Stimulated activated CD8-positive, alpha-beta memory T cell treated with anti-CD3 and anti-CD28 coated beads, Interleukin-12 subunit alpha, Interleukin-12 subunit beta, amount 100 ng/mL, for 24 hours (primary cell): ENCODE results near the gene ZMIZ1.

Experiments
- DNase-seq: peaks from one replicate; pipeline ENCODE4 v3.0.0-alpha.2; 2020; ENCODE audit errors: extremely low read depth

The ZMIZ1 gene

GRCh38 chr10:79082035-79082373, 13.2 kb downstream of the ZMIZ1 start:
- no peak for DNase-seq

DNA sequence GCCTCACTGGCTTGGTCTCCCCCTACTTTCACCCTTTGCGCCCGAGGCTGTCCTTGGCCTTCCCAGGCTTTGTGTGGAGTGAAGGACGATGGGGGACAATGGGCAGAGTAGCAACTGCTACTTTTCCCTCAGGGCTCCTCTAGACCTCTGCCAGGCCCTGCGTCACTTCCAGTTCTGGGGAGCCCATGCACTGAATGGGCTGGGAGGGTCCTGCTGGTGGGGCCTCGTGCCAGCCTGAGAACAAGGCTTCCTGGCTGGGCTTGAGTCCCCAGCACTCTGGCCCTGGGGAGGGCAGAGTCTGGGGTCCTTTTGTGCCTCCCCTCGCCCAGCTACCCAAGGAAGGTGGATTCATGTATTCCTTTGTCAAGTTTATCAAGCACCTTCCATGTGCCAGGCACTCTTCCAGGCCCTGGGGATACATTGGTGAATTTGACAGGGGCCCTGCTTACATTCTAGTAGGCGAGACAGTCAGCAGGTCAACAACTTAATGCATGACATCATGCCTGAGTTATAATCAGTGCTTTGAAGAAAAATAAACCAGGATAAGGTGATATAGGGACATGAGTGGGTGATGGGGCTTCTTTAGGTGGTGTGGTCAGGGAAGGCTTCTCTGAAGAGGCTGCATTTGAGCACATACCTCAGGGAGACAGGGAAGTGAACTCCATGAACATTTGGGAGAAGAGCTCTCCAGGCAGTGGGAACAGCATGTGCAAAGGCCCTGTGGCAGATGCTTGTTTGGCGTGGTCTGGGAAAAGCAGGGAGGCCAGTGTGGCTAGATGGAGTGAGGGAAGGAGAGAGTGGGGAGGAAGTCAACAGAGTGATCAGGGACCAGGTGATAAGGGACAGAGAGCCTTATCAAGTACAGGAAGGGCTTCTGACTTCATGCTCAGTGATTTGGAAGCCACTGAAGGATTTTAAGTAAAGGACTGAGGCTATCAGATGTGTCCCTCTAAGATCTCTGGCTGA, 14.1 kb downstream of the ZMIZ1 start:
- no peak for DNase-seq

DNA sequence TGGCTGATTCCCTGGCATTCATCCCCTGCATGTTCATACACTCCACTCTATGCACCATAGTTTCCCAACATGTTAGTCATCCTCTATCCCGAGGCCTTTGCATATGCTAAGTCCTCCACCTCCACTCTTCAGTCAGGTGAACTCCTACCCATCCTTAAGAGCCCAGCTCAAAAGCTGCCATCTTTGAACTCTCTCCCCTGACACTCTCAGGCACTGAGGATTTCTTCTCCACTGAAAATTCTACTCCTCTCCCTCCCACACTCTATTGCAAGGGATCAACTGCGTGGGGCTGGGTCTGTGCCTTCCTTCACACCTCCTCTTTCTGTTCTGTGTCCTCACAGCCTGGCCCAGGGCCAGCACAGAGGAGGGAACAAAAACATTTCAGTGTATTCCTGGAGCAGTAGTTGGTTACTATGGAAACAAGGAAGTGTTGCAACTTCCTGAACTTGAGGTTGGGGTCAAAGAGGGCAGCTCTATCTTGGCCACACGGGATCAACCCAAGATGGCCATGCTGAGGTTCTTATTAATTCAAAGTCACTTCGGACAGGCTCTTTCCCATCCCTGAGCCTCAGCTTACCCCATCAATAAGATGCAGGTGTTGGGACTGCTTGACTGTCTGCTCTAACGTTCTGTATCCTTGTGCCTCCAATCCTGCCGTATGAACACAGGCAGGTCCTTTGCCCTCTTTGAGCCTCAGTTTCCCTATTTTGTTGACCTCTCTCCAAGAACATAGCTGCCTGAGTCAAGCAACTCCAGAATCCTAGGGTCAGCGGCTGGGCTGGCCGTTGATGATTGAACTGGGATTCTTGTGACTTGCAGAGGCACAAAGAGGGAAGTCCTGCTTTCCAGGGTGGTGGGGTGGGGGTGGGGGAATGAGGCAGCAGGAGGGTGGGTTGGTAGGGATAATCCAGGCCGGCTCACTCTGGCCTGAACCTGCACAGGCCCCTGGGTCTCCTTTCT, 15.5 kb downstream of the ZMIZ1 start:
- DNase-seq = no peak

- no peak for DNase-seq
Measured at GRCh38 chr10:79084972-79085597, 16.3 kb downstream of the ZMIZ1 start.

DNA sequence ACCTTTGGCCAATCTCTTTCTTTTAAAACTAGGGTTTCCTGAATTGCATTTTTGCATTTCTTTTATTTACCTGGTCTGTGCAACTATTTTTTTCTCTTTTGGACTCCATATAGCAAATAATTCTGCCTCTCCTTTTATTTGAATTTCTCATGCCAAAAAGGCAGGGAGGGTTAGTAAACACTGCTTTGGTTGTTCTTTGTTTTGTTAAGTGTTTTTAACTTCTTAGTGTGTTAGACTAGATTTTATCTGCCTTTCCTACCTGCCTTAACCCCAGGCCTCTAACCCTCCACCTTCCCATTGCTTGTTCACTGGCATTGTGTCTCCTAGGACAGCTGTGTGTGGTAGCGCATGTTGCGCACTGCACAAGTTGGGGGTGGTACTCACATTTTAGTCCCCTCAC, 18.1 kb downstream of the ZMIZ1 start:
- DNase-seq = no peak

GRCh38 chr10:79087721-79088120, 19.0 kb downstream of the ZMIZ1 start:
- DNase-seq = no peak

- DNase-seq = no peak
Measured at GRCh38 chr10:79088176-79088575, 19.4 kb downstream of the ZMIZ1 start.

DNA sequence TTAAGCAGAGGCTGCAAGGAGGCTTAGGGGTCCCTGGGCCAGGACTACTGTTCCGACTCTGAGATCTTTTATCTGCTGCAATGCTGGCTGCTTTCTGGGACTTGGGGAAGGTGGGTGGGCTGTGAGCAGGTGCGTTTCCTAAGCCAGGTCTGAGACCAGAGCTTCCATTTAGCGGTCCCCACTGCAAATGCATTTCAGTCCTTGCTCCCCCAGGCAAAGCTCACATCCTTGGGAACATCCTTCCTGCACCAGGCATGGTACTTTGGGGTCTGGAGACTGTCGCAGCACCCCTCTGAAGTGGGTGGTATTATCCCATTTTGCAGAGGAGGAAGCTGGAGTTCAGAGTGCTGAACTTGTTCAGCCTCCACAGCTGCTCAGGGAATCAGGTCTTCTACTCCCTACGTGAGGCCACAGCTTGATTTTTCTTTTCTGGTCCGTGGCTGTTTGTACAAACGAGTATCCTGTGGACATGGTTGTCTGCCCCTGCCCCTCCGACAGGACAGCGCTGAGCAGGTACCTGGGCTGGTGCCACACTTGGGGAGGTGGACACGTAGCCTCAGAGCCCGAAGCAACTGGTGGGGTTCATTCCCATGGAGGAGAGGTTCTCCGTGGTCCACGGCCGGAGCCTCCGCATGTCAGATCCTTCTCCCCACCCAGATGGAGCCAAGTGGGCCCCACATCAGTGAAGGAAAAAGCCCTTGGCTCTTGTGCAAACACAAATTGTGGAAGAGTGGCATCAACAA, 20.0 kb downstream of the ZMIZ1 start:
- DNase-seq = no peak

- DNase-seq = no peak
Measured at GRCh38 chr10:79089632-79090031, 20.9 kb downstream of the ZMIZ1 start.

DNA sequence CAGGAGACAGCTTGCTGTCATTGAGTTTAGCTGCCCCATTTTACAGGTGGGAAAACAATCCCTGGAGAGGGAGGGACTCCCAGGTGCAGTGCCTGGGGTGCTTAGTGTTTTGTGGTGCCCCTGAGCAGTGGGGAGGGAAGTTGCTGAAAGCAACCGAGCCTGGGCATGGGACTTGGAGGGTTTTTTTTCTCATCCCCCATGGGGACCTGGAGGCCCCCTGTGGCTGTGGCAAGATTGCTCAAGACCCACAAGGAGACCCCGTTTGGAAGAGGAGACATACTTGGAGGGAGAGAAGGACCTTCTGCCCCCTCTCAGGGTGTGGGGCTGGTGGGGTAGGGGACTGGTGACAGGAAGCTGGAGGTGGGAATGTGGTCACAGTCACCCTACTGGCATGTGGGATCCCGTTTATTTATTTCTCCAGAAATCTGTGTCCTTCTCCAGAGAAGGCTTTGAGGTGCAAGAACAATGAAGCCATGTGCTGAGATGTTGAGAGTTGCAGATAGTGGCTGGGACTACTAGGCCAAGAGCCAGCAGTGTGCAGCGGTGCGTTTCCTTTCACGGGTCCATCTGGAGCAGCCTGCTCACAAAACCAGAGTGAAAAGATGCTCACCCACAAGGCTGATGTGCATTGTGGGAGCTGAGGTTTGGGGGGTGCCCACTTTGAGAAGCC, 21.5 kb downstream of the ZMIZ1 start:
- no peak for DNase-seq

GRCh38 chr10:79092292-79092896, 23.6 kb downstream of the ZMIZ1 start:
- DNase-seq = no peak

- DNase-seq = no peak
Measured at GRCh38 chr10:79093658-79094411, 25.1 kb downstream of the ZMIZ1 start.

DNA sequence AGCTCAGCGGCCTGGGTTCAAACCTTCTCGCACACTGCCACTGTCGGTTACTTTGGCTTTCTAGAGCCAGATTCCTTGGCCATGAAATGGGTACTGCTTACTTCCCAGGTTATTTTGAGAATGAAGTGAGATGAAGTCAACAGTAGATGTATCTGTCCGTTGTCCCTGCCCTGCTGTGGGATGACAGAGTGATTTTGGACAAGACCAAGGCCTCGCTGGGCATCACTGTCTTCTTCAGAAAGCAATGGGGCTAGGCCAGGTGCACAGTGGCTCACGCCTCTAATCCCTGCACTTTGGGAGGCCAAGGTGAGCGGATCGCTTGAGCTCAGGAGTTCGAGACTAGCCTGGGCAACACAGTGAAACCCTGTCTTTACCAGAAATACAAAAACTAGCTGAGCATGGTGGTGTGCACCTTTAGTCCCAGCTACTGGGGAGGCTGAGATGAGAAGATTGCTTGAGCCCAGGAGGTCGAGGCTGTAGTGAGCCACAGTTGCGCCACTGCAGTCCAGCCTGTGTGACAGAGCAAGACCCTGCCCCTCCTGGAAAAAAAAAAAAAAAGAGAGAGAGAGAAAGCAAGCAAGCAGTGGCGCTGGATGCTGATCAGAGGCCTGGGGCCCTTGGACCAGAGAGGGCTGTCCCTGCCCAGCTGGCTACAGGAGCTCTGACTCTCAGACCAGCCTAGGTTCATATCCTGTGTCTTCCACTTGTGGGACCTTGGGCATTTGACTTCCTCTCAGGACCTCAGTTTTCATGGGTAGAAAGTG, 25.8 kb downstream of the ZMIZ1 start:
- DNase-seq = no peak

- no peak for DNase-seq
Measured at GRCh38 chr10:79095316-79095715, 26.6 kb downstream of the ZMIZ1 start.

DNA sequence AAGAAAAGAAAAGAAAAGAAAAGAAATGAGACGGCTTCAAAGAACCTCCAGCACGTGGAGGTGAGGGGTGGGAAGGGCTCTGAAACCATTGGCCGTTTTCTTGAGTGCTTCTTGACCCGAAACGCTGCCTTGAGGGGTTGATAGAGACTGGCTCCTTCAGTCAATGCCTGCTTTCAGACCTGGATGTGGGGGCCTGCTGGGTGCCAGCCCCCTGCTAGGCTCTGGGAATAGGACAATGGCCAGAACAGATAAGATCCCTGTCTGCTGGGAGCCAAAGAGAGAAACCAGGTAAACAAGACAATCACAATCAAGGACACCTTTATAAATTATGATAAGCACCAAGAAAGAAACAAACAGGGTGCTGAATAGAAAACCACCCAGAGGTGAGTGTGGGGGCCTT, 27.7 kb downstream of the ZMIZ1 start:
- DNase-seq = no peak

GRCh38 chr10:79097021-79097872, 28.5 kb downstream of the ZMIZ1 start:
- DNase-seq = no peak

GRCh38 chr10:79098061-79098460, 29.3 kb downstream of the ZMIZ1 start:
- DNase-seq = no peak

DNA sequence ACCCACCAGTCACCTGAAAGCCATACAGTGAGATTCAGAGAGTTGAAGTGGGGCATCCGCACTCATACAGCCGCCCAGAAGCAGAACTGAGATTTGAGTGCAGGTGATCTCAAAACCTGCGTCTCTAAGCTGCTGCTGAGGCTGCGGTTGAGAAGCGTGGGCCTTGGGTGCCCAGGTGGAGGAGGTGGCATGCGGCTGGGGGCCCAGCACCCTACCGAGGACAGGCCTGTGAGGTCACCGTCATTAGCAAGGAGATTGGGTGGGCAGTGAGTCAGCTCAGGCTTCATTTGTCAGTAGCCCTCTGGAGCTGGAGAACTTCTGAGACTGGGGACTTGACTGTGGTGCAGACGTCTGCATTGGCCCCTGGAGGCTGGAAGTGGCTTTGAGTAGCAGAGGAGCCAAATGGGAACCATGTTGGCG, 29.8 kb downstream of the ZMIZ1 start:
- DNase-seq = no peak
